ENCODE data around the gene FAM83F.

FAM83F gene

GRCh38 chr22:40046126-40046525 is 51.4 kb downstream of the FAM83F start:
- TF ChIP-seq, protein P1, sequence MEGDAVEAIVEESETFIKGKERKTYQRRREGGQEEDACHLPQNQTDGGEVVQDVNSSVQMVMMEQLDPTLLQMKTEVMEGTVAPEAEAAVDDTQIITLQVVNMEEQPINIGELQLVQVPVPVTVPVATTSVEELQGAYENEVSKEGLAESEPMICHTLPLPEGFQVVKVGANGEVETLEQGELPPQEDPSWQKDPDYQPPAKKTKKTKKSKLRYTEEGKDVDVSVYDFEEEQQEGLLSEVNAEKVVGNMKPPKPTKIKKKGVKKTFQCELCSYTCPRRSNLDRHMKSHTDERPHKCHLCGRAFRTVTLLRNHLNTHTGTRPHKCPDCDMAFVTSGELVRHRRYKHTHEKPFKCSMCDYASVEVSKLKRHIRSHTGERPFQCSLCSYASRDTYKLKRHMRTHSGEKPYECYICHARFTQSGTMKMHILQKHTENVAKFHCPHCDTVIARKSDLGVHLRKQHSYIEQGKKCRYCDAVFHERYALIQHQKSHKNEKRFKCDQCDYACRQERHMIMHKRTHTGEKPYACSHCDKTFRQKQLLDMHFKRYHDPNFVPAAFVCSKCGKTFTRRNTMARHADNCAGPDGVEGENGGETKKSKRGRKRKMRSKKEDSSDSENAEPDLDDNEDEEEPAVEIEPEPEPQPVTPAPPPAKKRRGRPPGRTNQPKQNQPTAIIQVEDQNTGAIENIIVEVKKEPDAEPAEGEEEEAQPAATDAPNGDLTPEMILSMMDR (IDR thresholded peaks at IDR 0.05; ENCODE audit: extremely low read depth, insufficient read depth, missing control alignments): no peak

DNA sequence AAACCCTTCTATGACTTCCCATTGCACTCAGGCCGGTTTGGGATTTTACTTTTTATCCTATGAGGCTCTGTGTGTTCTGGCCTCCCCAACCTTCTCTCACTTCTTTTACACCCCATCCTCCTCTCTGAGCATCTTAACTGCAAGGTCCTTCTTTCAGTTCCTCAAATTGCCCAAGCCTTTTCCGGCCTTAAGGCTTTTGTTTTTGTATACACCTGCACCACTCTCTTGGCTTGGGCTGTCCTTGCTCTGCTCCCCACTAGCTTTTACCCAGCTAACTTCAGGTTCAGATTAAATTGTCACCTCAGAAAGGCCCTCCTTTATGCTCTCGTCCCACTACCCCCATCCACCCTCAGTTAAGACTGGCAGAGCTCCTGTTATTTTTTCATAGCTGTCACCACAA is 55.5 kb downstream of the FAM83F start:
- TF ChIP-seq, protein P1 (IDR thresholded peaks at IDR 0.05; ENCODE audit: extremely low read depth, insufficient read depth, missing control alignments): no peak
- in situ Hi-C loops (cut with MboI; ENCODE audit: low pct_unique_long_range_greater_than_20kb, low sequenced_read_pairs, unreplicated experiment): no loop called here
- DNase-seq (ENCODE audit: low spot score): peak; percentile 73

More at GRCh38 chr22:40046126-40046525, 51.4 kb downstream of the FAM83F start:
- in situ Hi-C loops (cut with MboI; ENCODE audit: low pct_unique_long_range_greater_than_20kb, low sequenced_read_pairs, unreplicated experiment): no loop called here
- no peak for DNase-seq (ENCODE audit: low spot score)

- TF ChIP-seq, protein P1 (IDR thresholded peaks at IDR 0.05; ENCODE audit: extremely low read depth, insufficient read depth, missing control alignments): no peak
- in situ Hi-C loops (cut with MboI; ENCODE audit: low pct_unique_long_range_greater_than_20kb, low sequenced_read_pairs, unreplicated experiment): no loop called here
- no peak for DNase-seq (ENCODE audit: low spot score)
Measured at GRCh38 chr22:40051322-40051721, 56.6 kb downstream of the FAM83F start.

DNA sequence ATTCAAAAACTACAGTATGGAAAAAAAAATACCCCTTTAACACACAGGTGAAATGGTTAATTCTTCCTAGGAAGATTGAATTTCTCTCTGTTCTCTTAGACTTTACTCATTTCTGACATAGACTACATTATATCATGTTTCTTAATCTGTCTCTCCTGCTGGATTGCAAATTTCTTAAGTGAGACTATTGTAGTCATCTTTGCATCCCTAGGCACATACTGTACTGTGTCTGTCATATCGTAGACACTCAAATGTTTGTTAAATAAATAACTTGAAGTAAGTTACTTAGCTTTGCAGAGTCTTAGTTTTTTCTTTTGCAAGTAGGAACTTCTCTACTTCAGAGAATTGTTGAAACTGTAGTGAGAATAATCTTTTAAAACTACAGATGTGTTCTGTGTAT is 58.7 kb downstream of the FAM83F start:
- no peak for DNase-seq (ENCODE audit: low spot score)
- in situ Hi-C loops (cut with MboI; ENCODE audit: low pct_unique_long_range_greater_than_20kb, low sequenced_read_pairs, unreplicated experiment): no loop called here
- TF ChIP-seq, protein P1 (IDR thresholded peaks at IDR 0.05; ENCODE audit: extremely low read depth, insufficient read depth, missing control alignments): no peak

- TF ChIP-seq, protein P1 (IDR thresholded peaks at IDR 0.05; ENCODE audit: extremely low read depth, insufficient read depth, missing control alignments): no peak
- in situ Hi-C loops (cut with MboI; ENCODE audit: low pct_unique_long_range_greater_than_20kb, low sequenced_read_pairs, unreplicated experiment): no loop called here
- no peak for DNase-seq (ENCODE audit: low spot score)
Measured at GRCh38 chr22:40054486-40054885, 59.7 kb downstream of the FAM83F start.

GRCh38 chr22:40055143-40055883 is 60.6 kb downstream of the FAM83F start:
- in situ Hi-C loops (cut with MboI; ENCODE audit: low pct_unique_long_range_greater_than_20kb, low sequenced_read_pairs, unreplicated experiment): no loop called here
- DNase-seq (ENCODE audit: low spot score): peak; percentile 43
- TF ChIP-seq, protein P1 (IDR thresholded peaks at IDR 0.05; ENCODE audit: extremely low read depth, insufficient read depth, missing control alignments): no peak

Measured in GM13977 (cell line).